Measurements from ENCODE around the gene MAMDC2. TPM values are rescaled to one million over a fixed set of nuclear protein-coding genes. Genes with fewer than 3 reads are reported as not detected.

MAMDC2 gene
- total RNA-seq, 1 donor from 2014 or later, result 4.0 TPM

DNA sequence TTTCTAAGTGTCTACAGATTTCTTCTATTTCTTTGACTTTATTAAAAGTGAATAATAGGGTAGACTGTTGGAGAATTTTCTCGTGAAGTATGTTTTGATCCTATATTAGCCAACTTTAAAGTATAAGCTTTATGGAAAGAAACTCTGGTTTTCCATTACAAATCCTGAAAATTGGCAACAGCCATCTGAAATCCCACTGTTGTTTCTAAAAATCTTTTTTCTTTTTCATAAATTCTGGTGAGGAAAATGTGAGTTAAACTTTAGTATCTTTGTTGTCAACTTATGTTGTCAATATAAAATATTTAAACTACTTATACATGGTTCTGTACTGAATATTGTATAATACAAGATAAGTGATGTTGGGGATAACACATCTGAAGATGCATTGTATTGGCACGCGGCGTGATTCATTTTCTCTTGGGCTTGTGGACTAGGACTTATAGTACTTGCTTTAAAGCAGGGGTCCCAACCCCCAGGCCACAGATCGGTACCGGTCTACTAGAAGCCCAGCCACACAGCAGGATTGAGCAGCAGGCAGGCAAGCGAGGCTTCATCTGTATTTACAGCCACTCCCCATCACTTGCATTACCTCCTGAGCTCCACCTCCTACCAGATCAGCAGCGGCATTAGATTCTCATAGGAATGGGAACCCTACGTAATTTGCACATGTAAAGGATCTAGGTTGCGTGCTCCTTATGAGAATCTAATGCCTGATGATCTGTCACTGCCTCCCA lies 12.7 kb downstream of the MAMDC2 start:
- TF ChIP-seq, protein P1, sequence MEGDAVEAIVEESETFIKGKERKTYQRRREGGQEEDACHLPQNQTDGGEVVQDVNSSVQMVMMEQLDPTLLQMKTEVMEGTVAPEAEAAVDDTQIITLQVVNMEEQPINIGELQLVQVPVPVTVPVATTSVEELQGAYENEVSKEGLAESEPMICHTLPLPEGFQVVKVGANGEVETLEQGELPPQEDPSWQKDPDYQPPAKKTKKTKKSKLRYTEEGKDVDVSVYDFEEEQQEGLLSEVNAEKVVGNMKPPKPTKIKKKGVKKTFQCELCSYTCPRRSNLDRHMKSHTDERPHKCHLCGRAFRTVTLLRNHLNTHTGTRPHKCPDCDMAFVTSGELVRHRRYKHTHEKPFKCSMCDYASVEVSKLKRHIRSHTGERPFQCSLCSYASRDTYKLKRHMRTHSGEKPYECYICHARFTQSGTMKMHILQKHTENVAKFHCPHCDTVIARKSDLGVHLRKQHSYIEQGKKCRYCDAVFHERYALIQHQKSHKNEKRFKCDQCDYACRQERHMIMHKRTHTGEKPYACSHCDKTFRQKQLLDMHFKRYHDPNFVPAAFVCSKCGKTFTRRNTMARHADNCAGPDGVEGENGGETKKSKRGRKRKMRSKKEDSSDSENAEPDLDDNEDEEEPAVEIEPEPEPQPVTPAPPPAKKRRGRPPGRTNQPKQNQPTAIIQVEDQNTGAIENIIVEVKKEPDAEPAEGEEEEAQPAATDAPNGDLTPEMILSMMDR (conservative IDR thresholded peaks at IDR 0.05), result no peak
- Mint-ChIP-seq H3K9me3 (no peaks in the 10 kb centered on the region), H3K27me3 (peaks cover 8% of the 10 kb centered on the region), H3K27ac (no peak overlapping the region), H3K4me1 (ENCODE audit: unreplicated experiment) (peaks cover 3% of the 10 kb centered on the region), H3K36me3 (no peaks in the 10 kb centered on the region), H3K4me3 (no peak overlapping the region)
- no peak for DNase-seq (ENCODE audit: extremely low spot score, unreplicated experiment)

DNA sequence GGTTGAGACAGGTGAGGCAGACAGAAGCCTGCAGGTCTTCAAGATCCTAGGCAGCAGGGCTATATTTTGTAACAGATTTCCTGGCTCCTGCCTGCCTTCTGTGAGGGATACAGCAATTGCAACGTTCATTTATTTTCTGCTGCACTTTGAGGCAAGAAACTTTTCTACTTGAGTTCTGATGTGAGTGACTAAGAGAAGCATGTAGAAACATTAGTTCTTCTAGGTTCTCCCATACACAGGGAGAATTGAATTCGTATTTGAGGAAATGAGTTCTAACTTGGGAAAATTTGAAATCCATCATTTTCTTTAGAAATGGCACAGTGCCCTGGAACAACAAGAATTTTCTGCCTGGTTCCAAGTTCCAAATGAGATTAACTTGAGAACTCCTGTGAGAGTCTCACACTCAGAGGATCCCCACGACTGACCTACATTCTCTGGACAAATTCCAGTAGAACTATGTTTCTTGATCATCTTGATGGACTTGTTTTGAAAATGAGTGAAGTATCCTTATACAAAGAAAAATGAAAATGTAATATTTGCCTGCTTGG lies 15.0 kb downstream of the MAMDC2 start:
- DNase-seq (ENCODE audit: extremely low spot score, unreplicated experiment), result no peak
- TF ChIP-seq, protein P1 (conservative IDR thresholded peaks at IDR 0.05), result no peak
- Mint-ChIP-seq H3K4me3 (no peak overlapping the region), H3K36me3 (no peaks in the 10 kb centered on the region), H3K27ac (no peak overlapping the region), H3K27me3 (peaks cover 8% of the 10 kb centered on the region), H3K9me3 (no peaks in the 10 kb centered on the region), H3K4me1 (ENCODE audit: unreplicated experiment) (peaks cover 3% of the 10 kb centered on the region)

DNA sequence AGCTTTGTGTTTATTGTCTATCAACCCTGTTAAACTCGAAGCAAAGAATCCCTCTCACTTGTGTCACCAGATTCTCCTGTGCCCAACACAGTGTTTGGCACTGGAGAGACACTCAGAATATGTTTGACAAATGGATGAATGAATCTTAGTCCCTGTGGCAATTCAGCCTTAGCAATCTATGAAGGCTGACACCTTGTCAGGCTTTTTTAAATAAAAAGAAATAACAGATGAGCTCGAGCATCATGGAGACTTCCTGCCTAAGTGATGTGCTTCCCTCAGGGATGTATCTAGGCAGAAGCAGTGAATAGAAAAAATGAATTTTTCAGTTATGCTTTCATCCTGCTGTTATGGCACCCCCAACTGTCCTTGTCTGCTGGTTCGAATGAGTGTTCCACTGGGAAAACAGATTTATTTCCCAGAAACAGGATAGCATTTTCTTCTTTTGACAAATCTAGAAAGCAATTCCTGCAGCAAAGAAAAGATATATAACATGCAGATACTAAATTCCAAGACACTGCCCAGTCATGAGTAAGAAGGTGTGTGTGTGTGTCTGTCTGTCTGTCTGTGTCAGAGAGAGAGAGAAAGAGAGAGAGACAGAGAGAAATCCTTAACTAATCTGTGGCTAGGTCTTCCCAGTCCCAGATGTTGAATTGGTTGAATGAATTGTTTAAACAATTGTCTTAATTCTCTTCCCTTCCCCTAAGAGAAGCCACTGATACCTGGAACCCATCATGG lies 16.7 kb downstream of the MAMDC2 start:
- Mint-ChIP-seq H3K9me3 (no peaks in the 10 kb centered on the region), H3K4me1 (ENCODE audit: unreplicated experiment) (peaks cover 3% of the 10 kb centered on the region), H3K27ac (no peak overlapping the region), H3K4me3 (no peak overlapping the region), H3K27me3 (peaks cover 2% of the 10 kb centered on the region), H3K36me3 (no peaks in the 10 kb centered on the region)
- no peak for DNase-seq (ENCODE audit: extremely low spot score, unreplicated experiment)
- TF ChIP-seq, protein P1 (conservative IDR thresholded peaks at IDR 0.05), result no peak

DNA sequence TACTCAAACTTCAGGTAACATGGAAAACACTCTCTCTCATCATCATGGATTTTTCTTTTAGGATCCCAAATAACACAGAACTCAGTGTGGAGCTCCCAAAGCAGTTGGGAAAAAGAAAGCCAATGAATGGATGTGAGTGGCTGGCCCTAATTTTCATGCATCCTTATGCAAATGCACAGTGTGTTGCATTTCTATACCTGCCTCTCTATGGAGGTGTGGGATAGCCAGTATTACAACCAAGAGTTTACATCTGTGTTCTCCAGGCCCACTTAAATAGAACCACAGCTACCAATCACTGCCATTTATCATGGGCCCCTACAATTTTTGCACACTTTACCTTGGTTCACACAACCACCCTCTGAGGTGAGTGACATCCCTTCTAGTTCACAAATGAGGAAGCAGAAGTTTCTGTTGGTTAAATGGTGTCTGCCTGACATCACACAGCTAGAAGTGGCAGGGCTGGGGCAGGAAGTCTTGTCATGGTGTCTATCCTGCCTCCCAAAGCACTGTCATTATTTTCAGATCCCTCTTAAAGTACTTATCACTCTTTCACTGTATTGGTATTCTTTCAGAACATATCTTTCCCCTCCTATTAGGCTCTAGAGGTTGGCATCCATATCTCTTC lies 17.3 kb downstream of the MAMDC2 start:
- TF ChIP-seq, protein P1 (conservative IDR thresholded peaks at IDR 0.05), result no peak
- Mint-ChIP-seq H3K4me3 (no peak overlapping the region), H3K27me3 (peaks cover 2% of the 10 kb centered on the region), H3K4me1 (ENCODE audit: unreplicated experiment) (peaks cover 3% of the 10 kb centered on the region), H3K9me3 (no peaks in the 10 kb centered on the region), H3K27ac (no peak overlapping the region), H3K36me3 (no peaks in the 10 kb centered on the region)
- DNase-seq (ENCODE audit: extremely low spot score, unreplicated experiment), result no peak

DNA sequence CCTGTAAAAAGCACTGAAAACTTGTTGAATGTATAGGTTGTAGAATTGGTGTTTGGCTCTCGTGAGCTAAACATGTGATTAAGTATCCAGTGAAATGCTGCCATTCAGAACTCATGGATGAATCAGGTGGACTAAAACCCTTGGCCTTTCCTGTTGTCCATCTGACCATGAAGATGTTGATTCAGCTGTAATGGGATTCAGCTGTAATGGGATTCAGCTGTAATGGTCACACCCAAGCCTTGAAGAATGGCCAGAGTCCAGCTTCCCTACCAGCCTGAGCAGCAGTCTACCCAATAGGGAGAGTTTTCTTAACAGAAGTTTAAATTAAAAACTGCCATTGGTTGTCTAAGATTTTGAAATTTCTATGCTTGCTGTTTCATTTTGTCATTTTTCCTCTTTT lies 18.1 kb downstream of the MAMDC2 start:
- Mint-ChIP-seq H3K9me3 (no peaks in the 10 kb centered on the region), H3K4me1 (ENCODE audit: unreplicated experiment) (peaks cover 3% of the 10 kb centered on the region), H3K27ac (no peak overlapping the region), H3K4me3 (no peak overlapping the region), H3K36me3 (no peaks in the 10 kb centered on the region), H3K27me3 (peaks cover 6% of the 10 kb centered on the region)
- TF ChIP-seq, protein P1 (conservative IDR thresholded peaks at IDR 0.05), result no peak
- DNase-seq (ENCODE audit: extremely low spot score, unreplicated experiment), result no peak
